Measurements from ENCODE around the gene SLC12A8.

DNA sequence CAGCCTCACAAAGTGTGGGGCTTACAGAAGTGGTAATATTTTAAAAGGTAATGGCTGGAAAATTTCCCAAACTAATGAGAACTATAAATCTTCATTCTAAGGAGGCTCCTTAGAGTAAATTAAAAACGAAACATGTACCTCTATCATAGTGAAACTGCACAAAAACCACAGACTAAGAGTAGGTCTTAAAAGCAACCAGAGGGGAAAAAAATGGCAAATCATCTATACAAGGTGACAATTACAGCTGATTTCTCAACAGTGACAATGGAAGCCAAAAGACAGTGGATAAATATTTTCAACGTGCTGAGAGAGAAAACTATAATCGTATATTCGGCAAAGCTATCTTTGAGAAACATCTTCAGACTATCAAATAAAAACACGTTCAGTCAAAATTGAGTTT, 177.3 kb downstream of the SLC12A8 start:
- TF ChIP-seq, protein P1, sequence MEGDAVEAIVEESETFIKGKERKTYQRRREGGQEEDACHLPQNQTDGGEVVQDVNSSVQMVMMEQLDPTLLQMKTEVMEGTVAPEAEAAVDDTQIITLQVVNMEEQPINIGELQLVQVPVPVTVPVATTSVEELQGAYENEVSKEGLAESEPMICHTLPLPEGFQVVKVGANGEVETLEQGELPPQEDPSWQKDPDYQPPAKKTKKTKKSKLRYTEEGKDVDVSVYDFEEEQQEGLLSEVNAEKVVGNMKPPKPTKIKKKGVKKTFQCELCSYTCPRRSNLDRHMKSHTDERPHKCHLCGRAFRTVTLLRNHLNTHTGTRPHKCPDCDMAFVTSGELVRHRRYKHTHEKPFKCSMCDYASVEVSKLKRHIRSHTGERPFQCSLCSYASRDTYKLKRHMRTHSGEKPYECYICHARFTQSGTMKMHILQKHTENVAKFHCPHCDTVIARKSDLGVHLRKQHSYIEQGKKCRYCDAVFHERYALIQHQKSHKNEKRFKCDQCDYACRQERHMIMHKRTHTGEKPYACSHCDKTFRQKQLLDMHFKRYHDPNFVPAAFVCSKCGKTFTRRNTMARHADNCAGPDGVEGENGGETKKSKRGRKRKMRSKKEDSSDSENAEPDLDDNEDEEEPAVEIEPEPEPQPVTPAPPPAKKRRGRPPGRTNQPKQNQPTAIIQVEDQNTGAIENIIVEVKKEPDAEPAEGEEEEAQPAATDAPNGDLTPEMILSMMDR (IDR thresholded peaks at IDR 0.05): no peak
- no peak for TF ChIP-seq POLR2A (IDR thresholded peaks at IDR 0.05)

Measured in adrenal gland (tissue), 5 donors.